Uterus (tissue), 4 donors: Measurements from ENCODE around the gene MAP6D1. TPM values are rescaled to one million over a fixed set of nuclear protein-coding genes. Genes with fewer than 3 reads are reported as not detected.
A peak's percentile ranks its signal among the peaks of the same experiment; 100 is the strongest.

Experiments
- DNase-seq, 2 donors: peaks; one replicate each; pipeline ENCODE4 v3.0.0-alpha.2; 2019 to 2020
- H3K27ac ChIP-seq, 2 donors: fragments of 200-600 bp; sonication (generic); 1 replicate in 1 of 2; 2 replicates in 1 of 2; pipeline ENCODE4 v1.5.1; 2016 to 2018
- H3K27me3 ChIP-seq, 2 donors: fragments of 200-600 bp; sonication (generic); one replicate each; pipeline ENCODE4 v1.5.1; 2018 to 2019; ENCODE audit warnings: control low read depth in 1 of 2
- H3K36me3 ChIP-seq, 2 donors: fragments of 200-600 bp; sonication (generic); one replicate each; pipeline ENCODE4 v1.5.1; 2019; ENCODE audit warnings: control low read depth in 1 of 2
- H3K4me1 ChIP-seq, 2 donors: fragments of 200-600 bp; sonication (generic); one replicate each; pipeline ENCODE4 v1.5.1; 2018 to 2019; ENCODE audit warnings: control low read depth in 1 of 2
- H3K4me3 ChIP-seq, 2 donors: fragments of 200-600 bp; sonication (generic); 1 replicate in 1 of 2; 2 replicates in 1 of 2; pipeline ENCODE4 v1.5.1; 2018 to 2019; ENCODE audit warnings: mild to moderate bottlenecking in 1 of 2
- H3K9me3 ChIP-seq, 2 donors: fragments of 200-600 bp; sonication (generic); one replicate each; pipeline ENCODE4 v1.5.1; 2019; ENCODE audit warnings: control low read depth in 1 of 2
- POLR2A ChIP-seq, 2 donors: fragments of 450-650 bp; IDR thresholded peaks; one replicate each; pipeline ENCODE4 v1.6.1; 2016; ENCODE audit warnings: antibody characterized with exemption in 2 of 2, mild to moderate bottlenecking in 1 of 2, moderate library complexity in 1 of 2
- intact Hi-C: fragments of 100-400 bp; cut with DNase I; formaldehyde crosslinking; loops from one replicate; pipeline ENCODE4 v1.15.1; 2023; ENCODE audit warnings: low total_unique reads
- total RNA-seq, 4 donors: library from RNA; depleted of rRNA in 3 of 4; stranded (reverse); fragments of >200 nt in 3 of 4; gene quantifications; one replicate each; pipeline versions ENCODE4 v1.1.0 to v1.2.4, GENCODE V29; 2014 to 2023
- TF ChIP-seq, protein P1 (sequence below), 4 experiments: fragments of 200-600 bp in 2 of 4; fragments of 450-650 bp in 2 of 4; sonication (generic) in 2 of 4; IDR thresholded peaks; one replicate each; pipeline ENCODE4 v1.5.1; 2016 to 2019; ENCODE audit warnings: antibody characterized with exemption in 4 of 4, mild to moderate bottlenecking in 2 of 4, moderate library complexity in 1 of 4
- donor health status: DM: yes; HTN: yes; CAD: no.

Gene MAP6D1
- total RNA-seq, 4 donors from 2014 or later, result 1.0 to 1.9 TPM; not detected in 2

DNA sequence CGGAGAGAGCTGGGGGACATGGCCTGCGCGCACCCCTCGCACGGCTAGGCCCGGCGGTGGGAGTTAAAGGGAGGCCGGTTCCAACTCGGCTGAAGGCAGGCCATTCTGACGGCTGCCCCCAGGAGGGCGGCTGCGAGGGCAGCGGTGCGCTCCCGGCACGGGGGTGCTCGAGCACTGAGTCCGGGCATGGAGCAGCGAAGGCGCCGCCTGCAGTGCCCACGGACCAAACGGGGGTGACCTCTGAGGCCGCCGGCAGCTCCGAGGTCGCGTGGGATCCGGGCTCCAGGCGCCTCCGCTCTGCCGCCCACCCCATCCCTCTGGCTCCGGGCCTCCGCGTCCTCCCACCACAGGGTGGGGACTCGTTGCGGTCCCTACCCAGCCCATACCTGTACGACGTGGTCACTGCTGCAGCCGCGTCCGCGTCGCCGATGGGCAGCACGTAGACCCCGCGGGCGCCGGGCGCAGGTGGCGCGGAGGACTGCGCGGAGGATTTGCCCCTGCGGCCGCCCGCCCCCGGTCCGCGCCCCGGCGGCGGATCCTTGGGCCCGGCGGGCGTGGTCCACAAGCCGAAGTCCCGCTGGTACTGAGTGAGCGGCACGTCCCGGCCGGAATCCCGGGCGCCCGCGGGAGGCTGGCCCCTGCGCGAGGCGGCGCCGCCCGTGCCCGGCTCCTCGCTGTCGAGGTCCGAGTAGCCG lies 469 bp downstream of the MAP6D1 start:
- TF ChIP-seq POLR2A (IDR thresholded peaks at IDR 0.05), result no peak
- TF ChIP-seq, protein P1, sequence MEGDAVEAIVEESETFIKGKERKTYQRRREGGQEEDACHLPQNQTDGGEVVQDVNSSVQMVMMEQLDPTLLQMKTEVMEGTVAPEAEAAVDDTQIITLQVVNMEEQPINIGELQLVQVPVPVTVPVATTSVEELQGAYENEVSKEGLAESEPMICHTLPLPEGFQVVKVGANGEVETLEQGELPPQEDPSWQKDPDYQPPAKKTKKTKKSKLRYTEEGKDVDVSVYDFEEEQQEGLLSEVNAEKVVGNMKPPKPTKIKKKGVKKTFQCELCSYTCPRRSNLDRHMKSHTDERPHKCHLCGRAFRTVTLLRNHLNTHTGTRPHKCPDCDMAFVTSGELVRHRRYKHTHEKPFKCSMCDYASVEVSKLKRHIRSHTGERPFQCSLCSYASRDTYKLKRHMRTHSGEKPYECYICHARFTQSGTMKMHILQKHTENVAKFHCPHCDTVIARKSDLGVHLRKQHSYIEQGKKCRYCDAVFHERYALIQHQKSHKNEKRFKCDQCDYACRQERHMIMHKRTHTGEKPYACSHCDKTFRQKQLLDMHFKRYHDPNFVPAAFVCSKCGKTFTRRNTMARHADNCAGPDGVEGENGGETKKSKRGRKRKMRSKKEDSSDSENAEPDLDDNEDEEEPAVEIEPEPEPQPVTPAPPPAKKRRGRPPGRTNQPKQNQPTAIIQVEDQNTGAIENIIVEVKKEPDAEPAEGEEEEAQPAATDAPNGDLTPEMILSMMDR (IDR thresholded peaks at IDR 0.05), result no peak
- H3K27me3 ChIP-seq, result no peaks in the 10 kb centered on the region
- peaks cover 0 to 9% of the 10 kb centered on the region in 2 donors for H3K4me1 ChIP-seq
- intact Hi-C loops, result no loop called here
- H3K36me3 ChIP-seq, result no peaks in the 10 kb centered on the region
- H3K27ac ChIP-seq, result no peak overlapping the region
- H3K4me3 ChIP-seq, result peak overlapping the region; percentile 35 to 51
- DNase-seq, result no peak
- H3K9me3 ChIP-seq, result no peaks in the 10 kb centered on the region

DNA sequence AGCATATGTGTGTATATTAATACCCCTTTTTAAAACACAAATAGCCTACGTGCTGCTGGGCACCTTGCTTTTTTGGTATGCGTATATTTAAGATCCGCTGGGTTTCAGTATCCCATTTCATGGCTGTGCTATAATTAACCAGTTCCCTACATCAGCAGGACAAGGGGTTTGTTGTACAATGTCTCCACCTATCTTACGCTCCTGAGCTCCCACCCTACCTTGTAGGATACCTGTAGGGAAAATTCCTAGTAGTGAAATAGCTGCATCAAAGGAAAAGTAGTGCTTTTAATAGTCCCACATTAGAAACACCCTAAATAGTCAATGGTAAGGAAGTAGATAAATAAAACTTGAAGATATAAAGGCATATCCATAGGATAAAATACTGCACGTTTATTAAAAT lies 1.4 kb downstream of the MAP6D1 start:
- intact Hi-C loops, result no loop called here

DNA sequence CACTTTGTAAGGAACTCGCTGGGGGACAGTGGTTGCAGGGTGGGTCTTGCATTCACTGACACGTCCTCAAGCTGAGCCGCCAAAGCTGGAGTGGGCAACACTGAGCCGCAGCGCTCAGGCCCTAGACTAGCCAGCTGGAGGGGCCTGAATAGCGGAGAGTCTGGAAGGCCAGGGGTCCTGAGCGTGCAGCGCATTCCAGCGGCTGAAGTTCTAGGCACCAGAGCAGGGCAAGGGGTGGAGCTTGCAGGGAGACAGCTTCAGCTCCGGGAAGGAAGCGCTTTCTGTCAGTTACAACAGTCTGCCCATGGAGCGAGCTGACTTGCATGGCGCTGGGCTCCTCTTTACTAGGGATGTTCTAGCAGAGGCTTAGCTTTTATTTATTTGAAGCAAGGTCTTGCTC lies 2.7 kb downstream of the MAP6D1 start:
- Histone ChIP-seq H3K4me3 (no peak overlapping the region), H3K4me1 (peaks cover 0 to 9% of the 10 kb centered on the region in 2 donors), H3K9me3 (no peaks in the 10 kb centered on the region), H3K36me3 (no peaks in the 10 kb centered on the region), H3K27ac (no peak overlapping the region), H3K27me3 (no peaks in the 10 kb centered on the region)
- no peak for DNase-seq
- intact Hi-C loops, result no loop called here
- no peak for TF ChIP-seq POLR2A (IDR thresholded peaks at IDR 0.05)
- TF ChIP-seq, protein P1 (IDR thresholded peaks at IDR 0.05), result no peak

More for the DNA sequence above, 1.4 kb downstream of the MAP6D1 start:
- Histone ChIP-seq H3K9me3 (no peaks in the 10 kb centered on the region), H3K36me3 (no peaks in the 10 kb centered on the region), H3K27ac (no peak overlapping the region), H3K27me3 (no peaks in the 10 kb centered on the region), H3K4me3 (no peak overlapping the region), H3K4me1 (peaks cover 0 to 9% of the 10 kb centered on the region in 2 donors)
- TF ChIP-seq POLR2A (IDR thresholded peaks at IDR 0.05), result no peak
- TF ChIP-seq, protein P1 (IDR thresholded peaks at IDR 0.05), result no peak
- DNase-seq, result no peak

DNA sequence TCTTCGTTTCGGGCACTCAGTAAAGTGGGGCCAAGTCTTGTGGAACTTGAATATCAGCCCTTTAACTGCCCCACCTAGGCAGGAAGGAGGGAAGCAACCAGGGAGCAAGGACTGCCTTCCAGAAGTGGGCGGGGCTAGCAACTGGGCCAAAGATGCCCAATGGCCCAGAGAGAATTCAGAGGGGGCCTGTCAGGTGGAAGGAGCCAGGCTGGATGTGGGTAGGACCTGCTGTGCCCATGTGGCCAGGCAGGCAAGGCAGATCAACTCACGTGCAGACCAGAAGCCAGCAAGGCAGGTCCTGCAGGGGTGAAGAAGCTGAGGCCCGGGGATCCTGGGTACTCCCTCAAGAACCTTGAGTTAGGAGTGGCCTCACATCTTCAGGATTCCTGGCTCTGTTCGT lies 5.5 kb downstream of the MAP6D1 start:
- TF ChIP-seq, protein P1 (IDR thresholded peaks at IDR 0.05), result no peak
- TF ChIP-seq POLR2A (IDR thresholded peaks at IDR 0.05), result no peak
- Histone ChIP-seq H3K4me1 (peaks cover 0 to 5% of the 10 kb centered on the region in 2 donors), H3K9me3 (no peaks in the 10 kb centered on the region), H3K27ac (no peak overlapping the region), H3K27me3 (no peaks in the 10 kb centered on the region), H3K4me3 (no peak overlapping the region), H3K36me3 (no peaks in the 10 kb centered on the region)
- no peak for DNase-seq
- intact Hi-C loops, result no loop called here

DNA sequence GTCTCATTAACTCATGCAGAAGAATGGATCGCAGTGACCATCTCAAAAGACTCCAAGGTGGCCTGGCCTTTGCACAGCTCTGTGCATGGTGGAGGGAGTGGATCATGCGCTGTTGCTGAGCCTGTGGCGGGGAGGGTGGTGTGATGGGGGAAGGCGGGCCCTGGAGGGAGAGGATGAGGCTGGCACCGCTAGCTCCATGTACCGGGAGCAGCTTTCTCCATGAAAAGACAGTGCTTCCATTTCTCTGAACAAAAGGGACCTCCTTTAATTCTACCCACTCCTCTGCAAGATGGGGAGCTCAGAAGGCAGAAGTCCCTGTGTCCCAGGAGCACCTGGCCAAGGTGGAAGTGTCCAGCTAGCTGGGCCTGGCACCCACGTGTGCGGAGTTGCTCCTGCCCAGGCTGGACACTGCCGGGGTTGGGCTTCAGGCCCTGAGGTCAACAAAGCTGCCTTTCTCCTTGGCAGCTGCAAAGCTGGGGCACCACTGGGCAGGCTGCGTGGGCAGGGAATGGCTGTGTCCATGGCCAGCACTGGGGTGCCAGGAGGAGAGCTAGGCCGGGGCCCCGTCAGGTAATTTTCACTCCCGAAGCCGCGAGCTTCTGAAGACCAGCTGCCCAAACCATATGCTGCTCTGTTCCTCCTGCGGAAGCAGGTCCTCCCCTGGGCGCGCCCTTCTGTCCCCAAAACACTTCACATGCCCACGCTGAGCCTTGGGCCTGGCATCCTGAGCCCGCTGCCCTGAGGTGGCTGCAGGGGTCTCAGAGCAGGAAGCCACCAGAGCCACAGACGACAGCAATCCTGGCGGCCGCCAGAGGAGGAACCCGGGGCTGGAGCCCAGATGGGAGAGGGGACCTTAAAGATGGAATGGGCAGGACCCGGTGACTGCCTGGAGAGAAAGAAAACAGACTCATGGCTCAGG lies 6.4 kb downstream of the MAP6D1 start:
- DNase-seq, result no peak
- no peak overlapping the region for H3K4me3 ChIP-seq
- no peak overlapping the region for H3K27ac ChIP-seq
- no peaks in the 10 kb centered on the region for H3K27me3 ChIP-seq
- H3K9me3 ChIP-seq, result no peaks in the 10 kb centered on the region
- H3K4me1 ChIP-seq, result no peaks in the 10 kb centered on the region
- no peaks in the 10 kb centered on the region for H3K36me3 ChIP-seq
- TF ChIP-seq POLR2A (IDR thresholded peaks at IDR 0.05), result no peak
- TF ChIP-seq, protein P1 (IDR thresholded peaks at IDR 0.05), result no peak
- intact Hi-C loops, result no loop called here
